Erythroblast (primary cell): ENCODE data around the gene AMD1.
"Not testable (repeated sequence)": the region's sequence is repeated elsewhere in the genome, so short reads cannot be mapped to it uniquely, and the experiment has no call there.

ENCODE experiments used
- GATA1 ChIP-seq: IDR thresholded peaks from 2 replicates; pipeline ENCODE4 v1.6.1; 2011; ENCODE audit warnings: low read depth, mild to moderate bottlenecking, control low read depth, low read length, moderate library complexity
- POLR2A ChIP-seq: IDR thresholded peaks from 2 replicates; pipeline ENCODE4 v1.6.1; 2011; ENCODE audit warnings: mild to moderate bottlenecking, low read length

DNA sequence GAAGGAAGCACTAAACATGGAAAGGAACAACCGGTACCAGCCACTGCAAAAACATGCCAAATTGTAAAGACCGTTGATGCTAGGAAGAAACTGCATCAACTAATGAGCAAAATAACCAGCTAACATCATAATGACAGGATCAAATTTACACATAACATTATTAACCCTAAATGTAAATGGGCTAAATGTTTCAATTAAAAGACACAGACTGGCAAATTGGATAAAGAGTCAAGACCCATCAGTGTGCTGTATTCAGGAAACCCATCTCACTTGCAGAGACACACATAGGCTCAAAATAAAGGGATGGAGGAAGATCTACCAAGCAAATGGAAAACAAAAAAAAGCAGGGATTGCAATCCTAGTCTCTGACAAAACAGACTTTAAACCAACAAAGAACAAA, 31.7 kb downstream of the AMD1 start:
- TF ChIP-seq POLR2A, GATA1: not testable (repeated sequence)
